CD14-positive monocyte (primary cell): Measurements from ENCODE around the gene HIVEP3. TPM values are rescaled to one million over a fixed set of nuclear protein-coding genes. Genes with fewer than 3 reads are reported as not detected.

Experiments used
- DNase-seq, 3 donors: peaks; one replicate each; pipeline ENCODE4 v3.0.0-alpha.2; 2011 to 2022
- H2AFZ ChIP-seq: 2 replicates; pipeline ENCODE4 v1.6.0; 2012; ENCODE audit warnings: mild to moderate bottlenecking, low read depth, low read length, inconsistent platforms; ENCODE audit not compliant: insufficient read depth, poor library complexity, severe bottlenecking
- H3K27ac ChIP-seq, 2 donors: 1 replicate in 1 of 2; 2 replicates in 1 of 2; pipeline ENCODE4 v1.5.1; 2012 to 2013; ENCODE audit warnings: low read length in 2 of 2, control low read depth in 1 of 2, inconsistent platforms in 1 of 2, low read depth in 1 of 2, mild to moderate bottlenecking in 1 of 2
- H3K27me3 ChIP-seq, 2 donors: one replicate each; pipeline versions ENCODE4 v1.6.0 to v1.6.1; 2011 to 2013; ENCODE audit warnings: low read length in 2 of 2; ENCODE audit not compliant: control insufficient read depth in 2 of 2, insufficient read depth in 2 of 2
- H3K36me3 ChIP-seq, 2 donors: replicated peaks in 1 of 2; 1 replicate in 1 of 2; 2 replicates in 1 of 2; pipeline versions ENCODE4 v1.5.1 to v1.6.1; 2012 to 2013; ENCODE audit warnings: low read length in 2 of 2, control low read depth in 1 of 2, inconsistent platforms in 1 of 2, mild to moderate bottlenecking in 1 of 2; ENCODE audit not compliant: insufficient read depth in 2 of 2, control insufficient read depth in 1 of 2
- H3K4me1 ChIP-seq, 2 donors: 1 replicate in 1 of 2; 2 replicates in 1 of 2; pipeline versions ENCODE4 v1.5.1 to v1.6.1; 2012 to 2013; ENCODE audit warnings: low read length in 2 of 2, control low read depth in 1 of 2, inconsistent platforms in 1 of 2, mild to moderate bottlenecking in 1 of 2, moderate library complexity in 1 of 2; ENCODE audit not compliant: insufficient read depth in 2 of 2, control insufficient read depth in 1 of 2
- H3K4me2 ChIP-seq: replicated peaks from 2 replicates; pipeline ENCODE3; 2012; ENCODE audit warnings: low read length, moderate library complexity, mild to moderate bottlenecking; ENCODE audit not compliant: poor library complexity, severe bottlenecking; ENCODE audit errors: extremely low read depth
- H3K4me3 ChIP-seq, 3 experiments: fragments of 200-600 bp in 1 of 3; sonication (generic) in 1 of 3; replicated peaks in 1 of 3; 1 replicate in 2 of 3; 2 replicates in 1 of 3; pipeline ENCODE4 v1.5.1; 2011 to 2013; ENCODE audit warnings: low read length in 3 of 3, mild to moderate bottlenecking in 3 of 3, control low read depth in 2 of 3, low read depth in 2 of 3, inconsistent platforms in 1 of 3, moderate library complexity in 1 of 3
- H3K79me2 ChIP-seq: 2 replicates; pipeline ENCODE4 v1.6.0; 2012; ENCODE audit warnings: mild to moderate bottlenecking, control low read depth, inconsistent platforms, low read length, moderate library complexity; ENCODE audit not compliant: insufficient read depth
- H3K9ac ChIP-seq: 2 replicates; pipeline ENCODE4 v1.6.0; 2017; ENCODE audit warnings: low read length, mild to moderate bottlenecking; ENCODE audit not compliant: insufficient read depth, poor library complexity, severe bottlenecking
- H3K9me3 ChIP-seq, 2 donors: replicated peaks in 1 of 2; 1 replicate in 1 of 2; 2 replicates in 1 of 2; pipeline versions ENCODE4 v1.5.1 to v1.6.1; 2012 to 2013; ENCODE audit warnings: low read length in 2 of 2, control low read depth in 1 of 2; ENCODE audit not compliant: control insufficient read depth in 1 of 2, insufficient read depth in 1 of 2
- H4K20me1 ChIP-seq: 2 replicates; pipeline ENCODE4 v1.6.0; 2012; ENCODE audit warnings: mild to moderate bottlenecking, low read length, control low read depth, moderate library complexity; ENCODE audit not compliant: insufficient read depth
- H3K27ac Mint-ChIP-seq, 7 donors: one replicate each; pipeline ENCODE4 v1.8.0; 2020; ENCODE audit warnings: mild to moderate bottlenecking in 7 of 7, mixed read lengths in 7 of 7, moderate library complexity in 6 of 7, inconsistent platforms in 2 of 7
- H3K27me3 Mint-ChIP-seq, 3 donors: one replicate each; pipeline ENCODE4 v1.8.0; 2021 to 2022; ENCODE audit warnings: low read depth in 3 of 3, mild to moderate bottlenecking in 3 of 3, mixed read lengths in 3 of 3, moderate library complexity in 3 of 3, inconsistent platforms in 1 of 3
- H3K36me3 Mint-ChIP-seq, 2 donors: one replicate each; pipeline ENCODE4 v1.8.0; 2020; ENCODE audit warnings: mixed read lengths in 2 of 2, inconsistent platforms in 1 of 2, mild to moderate bottlenecking in 1 of 2
- H3K4me1 Mint-ChIP-seq: one replicate; pipeline ENCODE4 v1.8.0; 2020; ENCODE audit warnings: mild to moderate bottlenecking, mixed read lengths
- H3K4me3 Mint-ChIP-seq, 2 donors: one replicate each; pipeline ENCODE4 v1.8.0; 2020; ENCODE audit warnings: mild to moderate bottlenecking in 2 of 2, mixed read lengths in 2 of 2, moderate library complexity in 1 of 2
- H3K9me3 Mint-ChIP-seq, 7 donors: one replicate each; pipeline ENCODE4 v1.8.0; 2020 to 2022; ENCODE audit warnings: mixed read lengths in 7 of 7, mild to moderate bottlenecking in 6 of 7, moderate library complexity in 6 of 7, inconsistent platforms in 2 of 7
- WGBS: methylation state at CpG from one replicate; pipeline ENCODE4 v1.1.5; 2013; ENCODE audit warnings: missing lambda C conversion rate; ENCODE audit not compliant: insufficient coverage; 5-methylcytosine and 5-hydroxymethylcytosine counted together
- intact Hi-C, 2 donors: fragments of 100-400 bp; cut with micrococcal nuclease; formaldehyde crosslinking; loops; one replicate each; pipeline versions ENCODE4 v1.15.0 to v1.15.1; 2023
- polyA plus RNA-seq, 3 donors: library from polyadenylated mRNA; depleted of rRNA in 1 of 3; unstranded in 2 of 3; stranded (reverse) in 1 of 3; fragments of 300-500 nt in 2 of 3; fragments of >200 nt in 1 of 3; fragmentation: Illumina TruSeq in 2 of 3; gene quantifications; 1 replicate in 2 of 3; 2 replicates in 1 of 3; pipeline ENCODE4 v1.2.3, GENCODE V29; 2012 to 2021
- TF ChIP-seq, protein P1 (sequence below): fragments of 200-600 bp; IDR thresholded peaks from one replicate; pipeline ENCODE4 v1.8.0; 2022; ENCODE audit warnings: antibody characterized with exemption, mild to moderate bottlenecking

Gene HIVEP3
- polyA plus RNA-seq, 3 donors: 1.2 to 3.7 (median 1.8) TPM

DNA sequence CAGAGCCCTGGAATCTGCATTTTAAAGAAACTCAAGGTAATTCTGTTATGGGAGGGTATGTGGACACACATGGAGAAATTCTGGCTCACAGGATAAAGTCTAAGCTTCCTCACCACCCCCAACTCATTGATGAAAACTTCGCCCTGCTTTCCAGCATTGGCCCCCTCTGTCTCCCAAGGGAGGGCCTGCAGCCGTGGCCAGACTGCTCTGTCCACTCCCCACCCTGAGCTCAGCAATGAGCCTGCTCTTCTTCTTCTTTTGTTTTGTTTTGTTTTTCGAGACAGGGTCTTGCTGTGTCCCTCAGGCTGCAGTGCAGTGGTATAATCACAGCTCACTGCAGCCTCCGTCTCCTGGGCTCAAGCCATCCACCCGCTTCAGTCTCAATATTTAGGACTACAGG lies 297.5 kb downstream of the HIVEP3 start:
- Histone ChIP-seq H3K4me2 (no peak overlapping the region), H2AFZ (no peak overlapping the region), H3K79me2 (no peaks in the 10 kb centered on the region), H3K27ac (no peak overlapping the region), H4K20me1 (peaks cover 83% of the 10 kb centered on the region), H3K4me3 (no peak overlapping the region), H3K9ac (no peak overlapping the region), H3K36me3 (peaks cover 2 to 6% of the 10 kb centered on the region in 2 donors), H3K27me3 (no peaks in the 10 kb centered on the region), H3K9me3 (no peaks in the 10 kb centered on the region), H3K4me1 (peaks cover 21% of the 10 kb centered on the region in 2 donors)
- Mint-ChIP-seq H3K27ac (peak overlapping the region in 1 of 7 donors; percentile 3), H3K27me3 (peaks cover 0 to 2% (median 0%) of the 10 kb centered on the region in 3 donors), H3K4me3 (no peak overlapping the region), H3K9me3 (peaks cover 0 to 1% (median 0%) of the 10 kb centered on the region in 7 donors), H3K36me3 (peaks cover 25 to 43% of the 10 kb centered on the region in 2 donors), H3K4me1 (peaks cover 36% of the 10 kb centered on the region)
- intact Hi-C loops: no loop called here
- TF ChIP-seq, protein P1, sequence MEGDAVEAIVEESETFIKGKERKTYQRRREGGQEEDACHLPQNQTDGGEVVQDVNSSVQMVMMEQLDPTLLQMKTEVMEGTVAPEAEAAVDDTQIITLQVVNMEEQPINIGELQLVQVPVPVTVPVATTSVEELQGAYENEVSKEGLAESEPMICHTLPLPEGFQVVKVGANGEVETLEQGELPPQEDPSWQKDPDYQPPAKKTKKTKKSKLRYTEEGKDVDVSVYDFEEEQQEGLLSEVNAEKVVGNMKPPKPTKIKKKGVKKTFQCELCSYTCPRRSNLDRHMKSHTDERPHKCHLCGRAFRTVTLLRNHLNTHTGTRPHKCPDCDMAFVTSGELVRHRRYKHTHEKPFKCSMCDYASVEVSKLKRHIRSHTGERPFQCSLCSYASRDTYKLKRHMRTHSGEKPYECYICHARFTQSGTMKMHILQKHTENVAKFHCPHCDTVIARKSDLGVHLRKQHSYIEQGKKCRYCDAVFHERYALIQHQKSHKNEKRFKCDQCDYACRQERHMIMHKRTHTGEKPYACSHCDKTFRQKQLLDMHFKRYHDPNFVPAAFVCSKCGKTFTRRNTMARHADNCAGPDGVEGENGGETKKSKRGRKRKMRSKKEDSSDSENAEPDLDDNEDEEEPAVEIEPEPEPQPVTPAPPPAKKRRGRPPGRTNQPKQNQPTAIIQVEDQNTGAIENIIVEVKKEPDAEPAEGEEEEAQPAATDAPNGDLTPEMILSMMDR: no peak
- WGBS: 100% methylated on average over 2 of the region's 5 CpGs
- no peak for DNase-seq

DNA sequence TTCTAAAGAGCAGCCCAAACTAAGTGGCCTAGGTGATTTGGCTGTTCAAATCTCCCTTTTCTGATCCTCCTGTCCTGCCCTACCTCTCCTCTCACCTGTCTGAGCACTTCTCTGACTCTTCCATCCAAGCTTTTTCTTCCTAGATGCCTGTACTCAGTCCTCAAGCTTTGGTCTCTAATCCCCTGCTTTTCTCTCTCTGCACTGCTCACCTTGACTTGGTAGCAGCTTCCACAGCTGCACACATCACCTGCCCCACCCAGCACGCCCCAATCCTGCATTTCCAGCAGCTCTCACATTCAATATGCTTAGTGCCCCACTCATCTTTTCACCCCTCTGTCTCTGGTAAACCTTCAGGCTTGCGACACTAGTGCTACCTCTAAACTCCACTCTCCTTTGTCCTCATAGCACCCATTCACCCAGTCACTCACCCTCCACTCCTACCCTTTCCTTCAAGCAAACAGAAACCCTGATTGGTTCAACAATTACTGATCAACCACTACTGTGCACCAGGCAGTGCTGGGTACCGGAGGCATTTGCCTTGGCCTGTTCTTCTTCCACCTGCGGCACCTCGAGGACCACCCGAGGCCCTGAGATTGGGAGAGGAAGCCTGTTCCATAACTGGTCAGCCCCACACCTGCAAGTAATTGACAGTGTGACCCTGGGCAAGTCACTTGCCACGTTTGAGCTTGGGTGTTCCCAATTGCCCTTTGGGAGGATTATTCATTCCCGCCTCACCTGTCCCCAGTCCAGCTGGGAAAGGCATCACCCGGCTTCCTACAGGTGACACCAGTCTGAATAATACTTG lies 298.2 kb downstream of the HIVEP3 start:
- TF ChIP-seq, protein P1: no peak
- intact Hi-C loops: no loop called here

More for the DNA sequence above, 298.2 kb downstream of the HIVEP3 start:
- Mint-ChIP-seq H3K27me3 (peaks cover 0 to 2% (median 0%) of the 10 kb centered on the region in 3 donors), H3K4me1 (peaks cover 36% of the 10 kb centered on the region), H3K4me3 (no peak overlapping the region), H3K9me3 (peaks cover 0 to 1% (median 0%) of the 10 kb centered on the region in 7 donors), H3K27ac (peak overlapping the region in 2 of 7 donors; percentile 3 to 4), H3K36me3 (peaks cover 24 to 39% of the 10 kb centered on the region in 2 donors)
- Histone ChIP-seq H3K79me2 (no peaks in the 10 kb centered on the region), H3K27ac (no peak overlapping the region), H3K27me3 (no peaks in the 10 kb centered on the region), H3K9me3 (no peaks in the 10 kb centered on the region), H3K4me3 (no peak overlapping the region), H4K20me1 (peaks cover 84% of the 10 kb centered on the region), H3K36me3 (no peaks in the 10 kb centered on the region), H3K4me2 (no peak overlapping the region), H2AFZ (no peak overlapping the region), H3K4me1 (peaks cover 21% of the 10 kb centered on the region in 2 donors), H3K9ac (no peak overlapping the region)
- 93% methylated on average over 5 of the region's 9 CpGs for WGBS
- no peak for DNase-seq
